GM12892 (cell line): ENCODE data around the gene TMSB10.
A peak's percentile ranks its signal among the peaks of the same experiment; 100 is the strongest.
"Not testable (repeated sequence)": the region's sequence is repeated elsewhere in the genome, so short reads cannot be mapped to it uniquely, and the experiment has no call there.

ENCODE experiments used
- DNase-seq: peaks from one replicate; pipeline ENCODE4 v3.0.0; 2011; ENCODE audit not compliant: insufficient read length
- FAIRE-seq: peaks from 2 replicates; lab custom pipeline; 2011; peaks lifted over from hg19 to GRCh38; lab: Jason Lieb, UNC
- POLR2A ChIP-seq: IDR thresholded peaks from 2 replicates; pipeline ENCODE4 v1.6.1; 2011; ENCODE audit warnings: low read depth, low read length, control low read depth
- POLR2AphosphoS5 ChIP-seq: IDR thresholded peaks from 2 replicates; pipeline ENCODE4 v1.6.1; 2011; ENCODE audit warnings: low read depth, low read length, control low read depth
- TAF1 ChIP-seq: IDR thresholded peaks from 2 replicates; pipeline ENCODE4 v1.6.1; 2011; ENCODE audit warnings: low read depth, mild to moderate bottlenecking, control low read depth, low read length, borderline replicate concordance

TMSB10 gene

GRCh38 chr2:84911135-84911678 lies 5.8 kb downstream of the TMSB10 start:
- DNase-seq (no peak), FAIRE-seq (no peak)
- TF ChIP-seq POLR2A (no peak), TAF1 (no peak), POLR2AphosphoS5 (no peak)

- no peak for TF ChIP-seq POLR2A
- DNase-seq (no peak), FAIRE-seq (no peak)
Measured at GRCh38 chr2:84912984-84913383, 7.5 kb downstream of the TMSB10 start.

GRCh38 chr2:84914334-84914733 lies 8.9 kb downstream of the TMSB10 start:
- FAIRE-seq (no peak), DNase-seq (no peak)
- TF ChIP-seq POLR2A (no peak), TAF1 (no peak), POLR2AphosphoS5 (no peak)

GRCh38 chr2:84915675-84916074 lies 10.2 kb downstream of the TMSB10 start:
- DNase-seq, FAIRE-seq: not testable (repeated sequence)

GRCh38 chr2:84917821-84918220 lies 12.4 kb downstream of the TMSB10 start:
- DNase-seq, FAIRE-seq: not testable (repeated sequence)

- DNase-seq: no peak
- FAIRE-seq: no peak
- TF ChIP-seq TAF1: no peak
Measured at GRCh38 chr2:84918430-84918829, 13.0 kb downstream of the TMSB10 start.

- TF ChIP-seq POLR2A: no peak
- TF ChIP-seq TAF1: no peak
- TF ChIP-seq POLR2AphosphoS5: no peak
- DNase-seq (no peak), FAIRE-seq (peak; percentile 67)
Measured at GRCh38 chr2:84919885-84920580, 14.6 kb downstream of the TMSB10 start.

- FAIRE-seq: no peak
- no peak for DNase-seq
- TF ChIP-seq POLR2A (no peak), POLR2AphosphoS5 (no peak)
Measured at GRCh38 chr2:84923009-84923408, 17.6 kb downstream of the TMSB10 start.

GRCh38 chr2:84924173-84925106 lies 19.0 kb downstream of the TMSB10 start:
- FAIRE-seq (no peak), DNase-seq (no peak)
- TF ChIP-seq POLR2AphosphoS5 (no peak), POLR2A (no peak), TAF1 (no peak)

- FAIRE-seq (no peak), DNase-seq (no peak)
- TF ChIP-seq POLR2A (no peak), POLR2AphosphoS5 (no peak), TAF1 (no peak)
Measured at GRCh38 chr2:84925336-84925723, 19.9 kb downstream of the TMSB10 start.

- peak; percentile 98 for FAIRE-seq
- DNase-seq: no peak
- TF ChIP-seq POLR2A (no peak; the same call in 1 of the 2 replicates), POLR2AphosphoS5 (peak; percentile 57), TAF1 (no peak)
Measured at GRCh38 chr2:84925724-84926376, 20.4 kb downstream of the TMSB10 start.

GRCh38 chr2:84927275-84927627 lies 21.8 kb downstream of the TMSB10 start:
- FAIRE-seq (no peak), DNase-seq (no peak)
- TF ChIP-seq TAF1: no peak
- TF ChIP-seq POLR2AphosphoS5: no peak
- no peak for TF ChIP-seq POLR2A
